Sigmoid colon (tissue), 4 donors: Measurements from ENCODE around the gene MLPH.

Experiments used
- CTCF ChIP-seq, 4 experiments: fragments of 450-650 bp in 3 of 4; fragments of 200-600 bp in 1 of 4; IDR thresholded peaks; one replicate each; pipeline ENCODE4 v1.5.1; 2016 to 2019; ENCODE audit warnings: antibody characterized with exemption in 4 of 4, mild to moderate bottlenecking in 3 of 4, moderate library complexity in 2 of 4
- EP300 ChIP-seq, 4 donors: sonication (generic); formaldehyde crosslinking; IDR thresholded peaks; one replicate each; pipeline ENCODE4 v1.6.1; 2017; ENCODE audit warnings: antibody characterized with exemption in 4 of 4
- POLR2A ChIP-seq, 2 donors: fragments of 450-650 bp; IDR thresholded peaks; one replicate each; pipeline ENCODE4 v1.6.1; 2016; ENCODE audit warnings: antibody characterized with exemption in 2 of 2, mild to moderate bottlenecking in 2 of 2, moderate library complexity in 2 of 2
- POLR2AphosphoS5 ChIP-seq, 4 donors: sonication (generic); formaldehyde crosslinking; IDR thresholded peaks; one replicate each; pipeline ENCODE4 v1.6.1; 2017; ENCODE audit warnings: antibody characterized with exemption in 4 of 4

DNA sequence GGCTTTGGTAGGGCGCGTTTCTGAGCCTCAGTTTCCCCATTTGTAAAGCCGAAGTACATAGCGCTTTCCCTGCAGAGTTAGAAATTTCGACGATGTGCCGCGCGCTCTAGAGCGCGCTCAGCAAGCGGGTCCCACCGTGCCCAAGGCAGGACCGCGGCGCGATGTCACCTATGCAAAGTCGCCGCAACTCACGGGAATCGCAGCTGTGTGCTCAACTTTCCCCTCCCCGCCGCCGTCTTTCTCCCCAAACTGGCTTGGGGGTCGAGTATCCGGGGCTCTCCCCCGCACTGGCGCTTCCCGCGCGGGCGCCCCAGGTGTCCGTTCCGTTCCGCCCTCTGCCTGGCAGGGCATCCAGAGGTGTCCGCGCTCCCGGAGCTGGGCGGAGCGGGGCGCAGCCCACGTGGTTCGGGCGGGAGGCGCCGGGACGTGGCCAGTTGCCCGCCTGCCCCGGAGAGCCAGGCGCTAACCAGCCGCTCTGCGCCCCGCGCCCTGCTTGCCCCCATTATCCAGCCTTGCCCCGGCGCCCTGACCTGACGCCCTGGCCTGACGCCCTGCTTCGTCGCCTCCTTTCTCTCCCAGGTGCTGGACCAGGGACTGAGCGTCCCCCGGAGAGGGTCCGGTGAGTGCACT, at the start of gene MLPH:
- TF ChIP-seq CTCF (IDR thresholded peaks at IDR 0.05), result no peak
- TF ChIP-seq POLR2AphosphoS5 (IDR thresholded peaks at IDR 0.05), result no peak
- TF ChIP-seq POLR2A (IDR thresholded peaks at IDR 0.05), result peak in 1 of 2 donors; percentile 31
- TF ChIP-seq EP300 (IDR thresholded peaks at IDR 0.05), result no peak
